GM19035 (cell line): ENCODE data around the gene PPIF.

Experiments
- ATAC-seq: cut with Tn5 transposase; IDR thresholded peaks from one replicate; pipeline ENCODE4 v1.9.1; 2021; ENCODE audit not compliant: unreplicated experiment

Gene PPIF

GRCh38 chr10:79399223-79399831 lies 52.1 kb downstream of the PPIF start:
- no peak for ATAC-seq

- ATAC-seq, result no peak
Observed at GRCh38 chr10:79400146-79401004, 53.1 kb downstream of the PPIF start.

GRCh38 chr10:79401015-79401921 lies 54.0 kb downstream of the PPIF start:
- no peak for ATAC-seq

GRCh38 chr10:79402625-79402946 lies 55.3 kb downstream of the PPIF start:
- ATAC-seq, result no peak

- ATAC-seq, result no peak
Observed at GRCh38 chr10:79402951-79403350, 55.7 kb downstream of the PPIF start.

- no peak for ATAC-seq
Observed at GRCh38 chr10:79403441-79404230, 56.4 kb downstream of the PPIF start.

- ATAC-seq, result no peak
Observed at GRCh38 chr10:79404231-79404609, 57.0 kb downstream of the PPIF start.

GRCh38 chr10:79404690-79405131 lies 57.4 kb downstream of the PPIF start:
- ATAC-seq, result no peak
